HCEC 1CT (cell line): ENCODE results near the gene CISH.

Source experiments
- DNase-seq: peaks from one replicate; pipeline ENCODE4 v3.0.0-alpha.2; 2017

CISH gene

GRCh38 chr3:50611464-50612233 lies at the start of gene CISH:
CISH (minus strand) TSS chr3:50611774; CDS start chr3:50611650, 124 bp downstream.
- peak; percentile 92 for DNase-seq

- no peak for DNase-seq
Measured at GRCh38 chr3:50660386-50660785, 48.8 kb upstream of the CISH start.

- DNase-seq, result no peak
Measured at GRCh38 chr3:50658831-50659230, 47.3 kb upstream of the CISH start.

GRCh38 chr3:50658416-50658815 lies 46.8 kb upstream of the CISH start:
- no peak for DNase-seq

GRCh38 chr3:50657816-50658215 lies 46.2 kb upstream of the CISH start:
- DNase-seq, result no peak

GRCh38 chr3:50657407-50657806 lies 45.8 kb upstream of the CISH start:
- DNase-seq, result no peak

- DNase-seq, result no peak
Measured at GRCh38 chr3:50656417-50657195, 45.0 kb upstream of the CISH start.

GRCh38 chr3:50655009-50655830 lies 43.6 kb upstream of the CISH start:
- peak; percentile 66 for DNase-seq

GRCh38 chr3:50653937-50654595 lies 42.5 kb upstream of the CISH start:
- DNase-seq, result no peak

- no peak for DNase-seq
Measured at GRCh38 chr3:50652709-50653108, 41.1 kb upstream of the CISH start.

- no peak for DNase-seq
Measured at GRCh38 chr3:50651920-50652529, 40.5 kb upstream of the CISH start.

GRCh38 chr3:50651445-50651844 lies 39.9 kb upstream of the CISH start:
- no peak for DNase-seq

GRCh38 chr3:50650018-50650417 lies 38.4 kb upstream of the CISH start:
- no peak for DNase-seq

GRCh38 chr3:50649451-50649931 lies 37.9 kb upstream of the CISH start:
- no peak for DNase-seq

GRCh38 chr3:50648944-50649343 lies 37.4 kb upstream of the CISH start:
- DNase-seq, result no peak

GRCh38 chr3:50648313-50648712 lies 36.7 kb upstream of the CISH start:
- DNase-seq, result no peak

- no peak for DNase-seq
Measured at GRCh38 chr3:50645378-50645777, 33.8 kb upstream of the CISH start.

- no peak for DNase-seq
Measured at GRCh38 chr3:50644561-50644960, 33.0 kb upstream of the CISH start.

- DNase-seq, result no peak
Measured at GRCh38 chr3:50642382-50642781, 30.8 kb upstream of the CISH start.

- DNase-seq, result peak; percentile 52
Measured at GRCh38 chr3:50639055-50639494, 27.5 kb upstream of the CISH start.

- DNase-seq, result no peak
Measured at GRCh38 chr3:50637945-50638344, 26.4 kb upstream of the CISH start.

- no peak for DNase-seq
Measured at GRCh38 chr3:50637011-50637410, 25.4 kb upstream of the CISH start.
